Left lung (tissue), 10 donors: Measurements from ENCODE around the gene SORCS1. TPM values are rescaled to one million over a fixed set of nuclear protein-coding genes. Genes with fewer than 3 reads are reported as not detected.

Experiments used
- ATAC-seq: fragments of 200-7000 bp; cut with Tn5 transposase; one replicate; pipeline ENCODE4 v1.9.1; 2020; ENCODE audit warnings: moderate library complexity
- DNase-seq, 4 donors: peaks; one replicate each; pipeline ENCODE4 v3.0.0-alpha.2; 2013 to 2020
- H3K27ac ChIP-seq, 2 donors: fragments of 200-600 bp; sonication (generic) in 1 of 2; one replicate each; pipeline versions ENCODE4 v1.5.0 to v1.8.0; 2020 to 2021
- H3K27me3 ChIP-seq, 2 donors: fragments of 200-600 bp; sonication (generic) in 1 of 2; one replicate each; pipeline versions ENCODE4 v1.5.0 to v1.8.0; 2020 to 2021
- H3K36me3 ChIP-seq, 2 donors: fragments of 200-600 bp; sonication (generic) in 1 of 2; one replicate each; pipeline versions ENCODE4 v1.5.0 to v1.8.0; 2020 to 2021
- H3K4me1 ChIP-seq, 2 donors: fragments of 200-600 bp; one replicate each; pipeline ENCODE4 v1.8.0; 2021
- H3K4me3 ChIP-seq, 2 donors: fragments of 200-600 bp; sonication (generic) in 1 of 2; one replicate each; pipeline versions ENCODE4 v1.5.0 to v1.8.0; 2020 to 2021; ENCODE audit warnings: mild to moderate bottlenecking in 1 of 2
- H3K9me3 ChIP-seq, 2 donors: fragments of 200-600 bp; sonication (generic) in 1 of 2; one replicate each; pipeline versions ENCODE4 v1.5.0 to v1.8.0; 2020 to 2021
- CTCF ChIP-seq, 2 donors: fragments of 200-600 bp; sonication (generic) in 1 of 2; IDR thresholded peaks; one replicate each; pipeline versions ENCODE4 v1.5.0 to v1.8.0; 2021; ENCODE audit warnings: antibody characterized with exemption in 2 of 2
- intact Hi-C, 2 donors: fragments of 100-400 bp; cut with DNase I; formaldehyde crosslinking; loops; one replicate each; pipeline versions ENCODE4 v1.11.2 to v1.14.2; 2022
- polyA plus RNA-seq, 6 donors: library from polyadenylated mRNA; unstranded; fragments of 120-200 nt; gene quantifications; one replicate each; pipeline ENCODE4 v1.2.1, GENCODE V29; 2013; ENCODE audit not compliant: insufficient read length in 6 of 6
- total RNA-seq, 2 donors: library from RNA; stranded (reverse); fragmentation: NEBNext Ultra II Directional; extraction: Animal tissue kit (Norgen Biotek cat#: 25700); gene quantifications; one replicate each; pipeline ENCODE4 v1.2.1, GENCODE V29; 2021
- donor health status: DM: no; HTN: yes; CAD: no.
- donor health status: DM: no; HTN: no; CAD: no.

Gene SORCS1
- total and polyA plus RNA-seq, 8 donors = 0.03 to 0.72 (median 0.21) TPM

- ATAC-seq = no peak
Measured at GRCh38 chr10:106925191-106925590, 239.3 kb downstream of the SORCS1 start.

GRCh38 chr10:106920538-106920937 is 244.0 kb downstream of the SORCS1 start:
- TF ChIP-seq CTCF (IDR thresholded peaks at IDR 0.05) = no peak
- no peak for DNase-seq

More at GRCh38 chr10:106925191-106925590, 239.3 kb downstream of the SORCS1 start:
- Histone ChIP-seq H3K36me3 (no peaks in the 10 kb centered on the region), H3K27me3 (no peaks in the 10 kb centered on the region), H3K9me3 (no peaks in the 10 kb centered on the region), H3K4me3 (no peak overlapping the region), H3K4me1 (no peaks in the 10 kb centered on the region), H3K27ac (no peak overlapping the region)
- no peak for TF ChIP-seq CTCF (IDR thresholded peaks at IDR 0.05)
- no peak for DNase-seq
- intact Hi-C loops = no loop called here

GRCh38 chr10:106919871-106920282 is 244.6 kb downstream of the SORCS1 start:
- Histone ChIP-seq H3K36me3 (no peaks in the 10 kb centered on the region), H3K4me1 (peaks cover 0 to 3% of the 10 kb centered on the region in 2 donors), H3K4me3 (no peak overlapping the region), H3K27me3 (no peaks in the 10 kb centered on the region), H3K27ac (no peak overlapping the region), H3K9me3 (no peaks in the 10 kb centered on the region)
- DNase-seq (no peak), ATAC-seq (no peak)
- no peak for TF ChIP-seq CTCF (IDR thresholded peaks at IDR 0.05)
- intact Hi-C loops = no loop called here

More at GRCh38 chr10:106920538-106920937, 244.0 kb downstream of the SORCS1 start:
- ATAC-seq = no peak
- no peak overlapping the region for H3K27ac ChIP-seq
- peaks cover 0 to 3% of the 10 kb centered on the region in 2 donors for H3K4me1 ChIP-seq
- H3K36me3 ChIP-seq = no peaks in the 10 kb centered on the region
- H3K27me3 ChIP-seq = no peaks in the 10 kb centered on the region
- H3K9me3 ChIP-seq = no peaks in the 10 kb centered on the region
- intact Hi-C loops = no loop called here
- H3K4me3 ChIP-seq = no peak overlapping the region

- Histone ChIP-seq H3K4me3 (no peak overlapping the region), H3K27me3 (no peaks in the 10 kb centered on the region), H3K36me3 (no peaks in the 10 kb centered on the region), H3K9me3 (no peaks in the 10 kb centered on the region), H3K4me1 (peaks cover 0 to 3% of the 10 kb centered on the region in 2 donors), H3K27ac (no peak overlapping the region)
- no peak for TF ChIP-seq CTCF (IDR thresholded peaks at IDR 0.05)
- intact Hi-C loops = no loop called here
- DNase-seq = peak in 2 of 4 donors; percentile 42 to 56
- ATAC-seq = peak; percentile 91
Measured at GRCh38 chr10:106917452-106918055, 247.0 kb downstream of the SORCS1 start.

- no peaks in the 10 kb centered on the region for H3K27me3 ChIP-seq
- DNase-seq = no peak
- H3K4me3 ChIP-seq = no peak overlapping the region
- TF ChIP-seq CTCF (IDR thresholded peaks at IDR 0.05) = no peak
- ATAC-seq = no peak
- intact Hi-C loops = no loop called here
- no peaks in the 10 kb centered on the region for H3K36me3 ChIP-seq
- H3K4me1 ChIP-seq = peaks cover 0 to 3% of the 10 kb centered on the region in 2 donors
- no peak overlapping the region for H3K27ac ChIP-seq
- H3K9me3 ChIP-seq = no peaks in the 10 kb centered on the region
Measured at GRCh38 chr10:106914016-106914415, 250.5 kb downstream of the SORCS1 start.
